AG20443 (cell line): ENCODE results near the gene TRABD2A.

ENCODE experiments used
- DNase-seq: peaks from one replicate; pipeline ENCODE4 v3.0.0; 2012; ENCODE audit warnings: low spot score, mixed read lengths

TRABD2A gene

DNA sequence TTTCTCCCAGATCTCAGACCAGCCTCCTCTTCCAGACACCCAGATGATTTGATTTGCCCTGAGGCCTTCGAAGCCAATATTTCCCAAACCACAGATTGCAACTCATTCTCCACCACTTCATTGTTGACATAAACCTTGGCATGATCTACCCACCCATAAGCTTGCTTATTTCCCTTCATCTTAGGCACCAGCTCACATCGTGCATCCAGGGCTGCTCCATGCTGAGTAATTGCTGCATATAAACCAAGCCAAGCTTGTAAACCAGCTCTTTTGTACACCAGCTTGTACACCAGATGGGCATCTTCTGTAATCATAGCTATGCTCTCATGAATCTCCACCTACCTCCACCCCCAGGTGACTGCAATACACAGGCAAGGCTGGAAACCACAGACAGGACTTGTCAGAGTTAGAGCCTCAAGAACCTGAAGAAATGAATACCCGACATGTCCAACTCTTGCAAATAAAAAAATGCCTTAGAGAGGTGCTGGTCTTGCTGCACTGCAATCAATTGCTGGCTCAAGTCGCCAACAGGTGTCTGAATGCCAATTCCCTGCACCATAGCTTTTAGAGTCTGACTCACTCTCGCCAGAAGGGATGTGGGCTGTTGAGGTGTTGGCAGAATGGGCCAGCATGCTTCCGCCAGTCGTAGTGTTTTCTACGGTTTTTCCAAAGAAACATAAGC is 31.5 kb downstream of the TRABD2A start:
- DNase-seq = no peak

DNA sequence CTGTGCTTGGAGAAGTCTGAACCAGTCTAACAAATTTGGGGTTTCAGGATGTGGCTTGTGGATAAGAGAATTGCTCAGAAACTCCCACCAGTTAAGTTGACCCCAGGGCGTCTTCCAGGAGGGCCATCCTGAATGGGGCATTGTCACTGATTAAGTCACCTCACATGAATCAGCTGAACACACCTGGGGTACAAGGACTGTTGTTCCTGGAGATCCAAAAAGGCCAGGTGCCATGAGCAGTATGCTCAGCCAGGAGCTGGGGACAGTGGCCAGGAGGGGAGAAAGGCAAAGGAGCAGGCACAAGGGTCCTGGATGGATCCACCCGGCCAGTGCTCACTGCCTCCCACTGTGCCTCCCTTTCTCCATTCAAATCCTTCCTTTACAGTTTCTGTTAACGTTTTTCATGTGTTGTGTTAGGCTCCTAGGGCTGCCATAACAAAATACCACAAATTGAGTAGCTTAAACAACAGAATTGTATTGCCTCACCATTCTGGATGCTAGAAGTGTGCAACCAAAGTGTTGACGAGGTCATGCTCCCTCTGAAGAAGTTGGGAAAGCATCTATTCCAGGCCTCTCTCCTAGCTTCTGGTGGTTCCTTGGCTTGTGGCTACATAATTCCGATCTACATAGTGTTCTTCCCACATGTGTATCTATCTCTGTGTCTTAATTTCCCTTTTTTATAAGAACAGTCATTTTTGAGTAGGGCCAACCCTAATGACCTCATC is 33.4 kb downstream of the TRABD2A start:
- DNase-seq = no peak

DNA sequence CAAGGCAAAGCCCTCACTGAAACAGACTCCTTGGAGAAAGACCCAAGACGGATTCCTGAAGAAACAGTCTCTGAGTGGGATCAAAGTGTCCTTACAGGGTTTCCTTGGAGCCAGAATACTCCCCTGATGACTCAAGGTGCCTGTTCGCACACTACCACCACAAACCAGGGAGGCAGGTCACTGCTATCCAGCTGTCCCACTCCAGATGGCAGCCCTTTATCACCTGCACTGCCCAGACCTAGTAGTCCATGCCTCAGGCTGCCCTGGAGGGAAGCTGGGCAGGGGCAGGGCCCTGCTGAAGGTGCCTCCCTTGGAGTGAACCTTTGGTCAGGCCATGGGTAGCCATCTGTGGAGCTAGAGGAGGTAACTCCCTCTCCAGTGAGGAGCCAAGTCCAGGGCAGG is 34.1 kb downstream of the TRABD2A start:
- DNase-seq = no peak

DNA sequence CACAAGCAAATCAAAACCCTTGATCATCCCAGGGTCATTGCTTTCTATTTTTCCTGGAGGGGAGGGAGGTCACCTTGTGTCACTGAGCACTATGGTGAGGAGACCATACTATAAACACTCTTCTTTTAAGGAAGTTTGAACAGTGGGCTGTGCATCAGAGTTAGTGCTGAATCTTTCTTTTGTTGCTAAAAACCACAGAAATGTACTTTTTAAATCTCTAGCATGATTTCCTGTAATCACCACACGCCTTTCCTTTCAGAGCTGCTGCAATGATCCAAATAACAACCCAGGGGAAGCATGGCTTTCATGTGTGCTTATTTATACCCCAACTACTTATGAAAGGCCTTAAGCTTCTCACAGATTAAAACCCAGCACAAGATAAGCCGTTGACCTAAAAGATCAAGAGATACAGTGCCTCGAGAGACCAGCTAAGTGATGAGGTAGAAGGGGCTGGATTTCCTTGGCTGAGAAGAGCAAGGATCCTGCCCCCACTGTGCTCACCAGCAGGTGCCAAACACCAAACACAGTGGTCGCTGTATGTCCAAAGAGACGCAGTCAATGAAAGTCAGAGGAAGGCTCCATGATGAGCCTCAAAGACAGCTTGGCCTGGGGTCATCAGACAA is 34.7 kb downstream of the TRABD2A start:
- no peak for DNase-seq

DNA sequence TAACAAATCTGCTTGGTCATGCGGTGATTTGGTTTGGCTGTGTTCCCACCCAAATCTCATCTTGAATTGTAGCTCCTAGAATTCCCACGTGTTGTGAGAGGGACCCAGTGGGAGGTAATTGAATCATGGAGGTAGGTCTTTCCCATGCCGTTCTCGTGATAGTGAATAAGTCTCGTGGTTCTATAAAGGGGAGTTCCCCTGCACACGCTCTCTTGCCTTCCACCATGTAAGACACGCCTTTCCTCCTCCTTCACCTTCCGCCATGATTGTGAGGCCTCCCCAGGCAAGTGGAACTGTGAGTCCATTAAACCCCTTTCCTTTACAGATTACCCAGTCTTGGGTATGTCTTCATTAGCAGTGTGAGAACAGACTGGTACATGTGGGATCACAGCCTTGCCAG is 36.7 kb downstream of the TRABD2A start:
- no peak for DNase-seq

DNA sequence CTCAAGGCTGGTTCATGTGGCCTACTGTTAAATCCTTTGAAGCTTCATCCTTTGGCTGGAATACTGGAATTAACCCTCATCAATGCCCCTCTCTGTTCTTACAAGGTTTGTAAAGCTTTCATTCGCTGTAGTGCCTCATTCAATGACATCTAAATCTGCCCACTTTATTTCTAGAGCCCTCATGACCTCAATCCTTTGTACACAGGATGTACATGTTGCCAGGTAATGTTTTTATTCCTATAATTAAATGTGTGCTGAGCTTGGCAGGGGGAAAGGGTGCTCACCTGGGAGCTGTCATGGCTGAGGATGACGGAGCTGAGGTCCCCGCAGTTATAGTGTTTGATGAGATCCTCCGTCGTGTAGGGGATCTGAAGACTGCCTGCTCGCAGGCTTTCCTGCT is 39.3 kb downstream of the TRABD2A start:
- DNase-seq = no peak

DNA sequence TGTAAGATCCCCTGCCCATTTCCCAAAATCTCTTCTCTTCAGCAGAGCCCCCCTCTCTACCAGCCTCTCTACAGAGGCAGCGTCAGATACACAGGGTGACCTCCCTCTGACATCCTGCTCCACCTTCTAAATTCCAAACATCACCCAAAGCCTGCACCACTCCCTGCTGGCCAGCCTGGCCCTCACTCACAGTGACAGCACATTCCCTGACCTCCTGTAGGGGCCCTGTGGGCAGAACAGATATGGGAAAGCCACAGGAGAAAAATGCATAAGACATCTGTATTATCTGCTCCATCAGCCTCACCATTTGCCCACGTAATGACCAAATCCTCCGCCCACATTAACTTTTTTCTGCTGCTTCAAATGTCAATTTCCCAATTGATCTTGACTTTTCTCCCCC is 40.6 kb downstream of the TRABD2A start:
- DNase-seq = no peak

DNA sequence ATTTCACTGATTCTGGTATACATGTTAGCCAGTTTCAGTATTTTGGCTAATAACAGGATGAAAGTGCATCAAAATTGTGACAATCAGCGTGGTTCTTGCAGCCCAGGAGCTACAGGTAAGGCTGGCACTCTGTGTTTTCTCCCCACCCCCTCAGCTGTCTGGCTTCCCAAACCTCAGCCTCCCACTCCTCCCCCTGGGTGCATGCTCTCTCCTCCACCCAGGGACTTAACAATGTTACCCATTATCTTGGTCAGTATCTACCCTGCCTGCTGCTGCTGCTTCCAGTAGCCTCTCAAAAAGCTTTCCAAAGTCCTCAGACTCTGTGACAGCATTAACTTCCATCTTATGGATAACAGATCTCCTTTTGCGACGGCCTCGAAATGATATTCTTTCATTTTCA is 41.0 kb downstream of the TRABD2A start:
- DNase-seq = no peak

DNA sequence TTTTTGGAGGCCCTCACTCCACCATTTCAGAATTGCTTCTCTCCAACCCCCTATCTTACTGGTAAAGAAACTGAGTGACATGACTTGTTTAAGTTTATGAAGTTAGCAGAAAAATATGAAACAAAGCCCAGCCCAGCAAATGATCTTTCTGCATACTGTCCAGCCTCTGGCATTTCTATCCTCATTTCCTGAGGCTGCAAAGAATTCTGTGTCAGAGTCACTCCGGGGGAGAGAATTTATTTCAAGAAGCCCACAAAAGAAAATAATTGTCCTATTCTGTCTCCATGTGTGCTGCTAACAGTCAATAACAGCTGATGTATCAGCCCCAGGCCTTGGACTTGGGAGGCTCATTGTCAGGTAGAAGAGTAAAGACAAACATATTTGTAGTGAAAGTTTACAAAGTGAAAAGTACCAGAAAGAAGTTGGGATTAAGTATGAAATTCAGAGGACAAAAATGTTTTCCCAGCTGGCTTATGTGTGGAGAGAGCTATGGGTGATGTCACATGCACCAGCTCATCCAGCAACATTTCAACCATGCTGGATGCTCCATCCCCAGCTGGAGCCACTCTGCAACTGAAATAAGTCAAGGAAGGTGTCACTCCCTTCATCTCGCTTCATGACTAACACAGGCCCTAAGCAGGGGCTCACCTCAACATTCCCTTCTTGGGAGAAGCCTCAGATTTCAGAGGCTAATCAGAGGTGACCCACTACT is 42.3 kb downstream of the TRABD2A start:
- peak; percentile 70 for DNase-seq

DNA sequence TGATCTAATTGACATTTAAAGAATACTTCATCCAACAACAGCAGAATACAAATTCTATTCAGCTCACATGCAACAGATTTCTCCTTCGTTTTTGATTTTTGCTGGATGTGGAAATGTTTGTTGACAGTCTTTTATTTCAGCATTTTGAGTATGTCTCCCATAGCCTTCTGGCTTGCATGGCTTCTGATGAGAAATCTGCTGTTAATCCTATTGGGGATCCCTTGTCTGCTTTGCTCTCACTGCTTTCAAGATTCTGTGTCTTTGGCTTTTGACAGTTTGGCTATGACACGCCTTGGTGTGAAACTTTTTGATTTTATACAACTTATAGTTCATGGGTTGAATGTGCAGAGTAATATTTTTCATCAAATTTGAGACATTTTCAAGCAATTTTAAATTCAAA is 44.7 kb downstream of the TRABD2A start:
- no peak for DNase-seq

DNA sequence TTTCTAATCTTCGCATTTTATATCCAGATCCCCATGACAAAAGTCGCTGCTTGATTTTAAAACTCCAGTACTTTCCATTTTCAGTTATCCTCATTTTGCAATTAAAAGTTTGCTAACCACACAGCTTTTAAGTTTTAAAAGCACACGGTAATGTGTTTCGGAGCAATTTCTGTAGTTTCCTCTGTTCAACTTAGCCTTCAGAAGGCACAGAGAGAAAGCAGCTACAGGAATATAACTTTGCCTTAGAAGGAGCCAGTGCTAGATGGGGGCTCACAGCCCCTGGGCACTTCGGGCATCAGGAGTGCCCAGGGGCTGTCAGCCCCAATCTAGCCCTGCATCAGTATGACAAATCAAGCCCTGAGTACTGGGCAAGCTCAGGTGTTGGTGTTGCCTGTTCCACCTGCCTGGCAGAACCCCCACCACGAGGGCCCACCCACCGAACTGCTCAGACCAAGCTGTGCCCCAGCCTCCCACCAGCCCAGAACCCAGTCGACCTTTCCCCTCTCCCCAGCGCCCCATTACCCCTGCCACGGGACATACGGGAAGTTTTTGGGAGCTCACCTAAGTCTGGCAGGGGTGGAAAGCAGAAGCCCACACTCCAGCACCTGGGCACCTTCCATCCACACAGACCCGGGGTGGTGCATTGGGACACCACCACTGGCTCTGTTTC is 47.3 kb downstream of the TRABD2A start:
- DNase-seq = no peak

DNA sequence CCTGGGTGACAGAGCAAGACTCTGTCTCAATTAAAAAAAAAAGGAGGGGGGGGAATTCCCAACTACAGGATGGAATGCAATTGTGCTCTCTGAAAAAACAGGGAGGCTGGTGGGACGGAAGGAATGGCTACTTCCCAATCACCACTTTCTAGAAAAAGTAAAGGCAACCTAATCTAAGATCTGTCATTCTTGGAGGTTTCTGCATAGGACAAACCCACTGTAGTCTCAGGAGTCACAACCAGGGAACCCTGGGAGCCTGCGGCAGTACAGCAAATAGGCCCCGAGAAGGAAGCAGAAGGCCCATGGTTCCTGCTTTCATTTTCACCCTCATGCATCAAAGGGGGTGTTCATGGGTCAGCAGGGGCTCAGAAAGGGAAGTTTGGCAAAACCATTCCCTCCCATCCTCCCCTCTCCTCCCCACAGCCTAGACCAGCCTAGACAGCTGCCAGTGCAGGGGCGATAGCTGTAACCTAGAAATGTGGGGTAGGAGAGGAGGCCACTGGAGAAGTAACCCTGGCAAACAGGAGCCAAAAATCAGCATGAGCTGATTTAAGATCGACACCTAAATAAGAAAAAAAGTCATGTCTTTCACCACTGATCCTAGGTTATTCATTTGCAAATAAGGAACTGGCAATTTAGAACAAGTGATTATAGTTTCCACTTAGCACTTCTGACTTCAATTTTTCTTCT is 48.0 kb downstream of the TRABD2A start:
- peak; percentile 30 for DNase-seq

DNA sequence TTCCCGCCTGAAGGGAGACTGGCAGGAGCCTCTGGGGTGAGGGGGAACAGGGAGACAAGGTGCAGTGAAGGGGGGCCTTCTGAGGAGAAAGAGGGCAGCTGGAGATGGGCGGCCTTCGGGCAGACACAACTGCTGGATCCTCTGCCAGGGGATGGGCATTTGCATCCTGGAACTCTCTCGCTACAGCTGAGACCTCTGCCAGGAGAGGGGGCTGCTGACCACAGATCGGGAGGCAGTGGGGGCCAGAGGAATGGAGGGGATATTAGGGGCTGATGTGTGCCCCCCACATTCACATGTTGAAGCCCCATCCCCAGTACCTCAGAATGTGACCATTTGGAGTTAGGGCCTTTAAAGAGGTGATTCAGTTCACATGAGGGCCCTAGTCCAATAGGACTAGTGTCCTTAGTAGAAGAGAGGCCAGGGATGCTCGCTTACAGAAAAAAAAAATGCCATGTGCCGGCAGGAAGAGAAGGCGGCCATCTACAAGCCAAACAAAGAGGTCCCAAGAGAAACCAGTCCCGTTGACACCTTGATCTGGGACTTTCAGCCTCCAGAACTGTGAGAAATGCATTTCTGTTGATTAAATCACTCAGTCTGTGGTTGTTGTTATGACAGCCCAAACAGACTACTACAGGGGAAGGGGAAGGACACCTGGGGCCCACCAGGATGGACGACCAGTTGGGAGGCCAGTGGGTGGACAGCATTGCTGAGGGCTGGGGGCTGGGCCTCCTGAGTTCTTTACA is 50.0 kb downstream of the TRABD2A start:
- DNase-seq = no peak

DNA sequence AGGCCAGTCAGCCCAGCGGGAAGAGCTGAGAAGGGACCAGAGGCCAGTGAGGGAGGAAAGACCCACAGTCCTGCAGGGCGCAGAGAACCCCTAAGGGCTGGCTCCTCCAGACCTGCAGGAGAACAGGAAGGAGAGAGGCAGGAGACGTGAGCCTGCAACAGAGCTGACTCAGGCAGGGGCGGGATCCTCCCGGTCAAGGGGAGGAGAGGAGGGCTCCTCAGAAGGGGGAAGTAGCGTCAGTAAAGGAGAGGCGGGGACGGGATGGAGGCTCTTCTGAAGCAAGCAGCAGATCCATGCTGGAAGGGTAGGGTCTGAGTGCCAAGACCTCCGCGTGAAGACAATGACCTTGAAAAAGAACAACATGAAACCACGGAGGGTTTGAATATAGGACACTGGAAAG is 50.8 kb downstream of the TRABD2A start:
- peak; percentile 29 for DNase-seq

DNA sequence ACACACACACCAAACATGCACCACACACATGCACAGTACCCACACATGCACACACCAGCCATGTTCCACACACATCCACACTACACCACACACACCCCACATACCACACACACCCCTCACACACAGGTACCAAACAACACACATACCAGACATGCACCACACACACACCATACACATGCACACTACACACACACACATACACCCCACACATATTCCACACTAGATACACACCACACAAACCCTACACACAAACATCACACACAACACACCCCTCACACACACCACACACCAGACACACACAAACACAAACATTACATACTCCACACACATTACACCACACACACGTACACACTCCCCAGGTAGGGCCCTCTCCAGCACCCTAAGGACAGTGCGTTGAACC is 51.2 kb downstream of the TRABD2A start:
- no peak for DNase-seq

DNA sequence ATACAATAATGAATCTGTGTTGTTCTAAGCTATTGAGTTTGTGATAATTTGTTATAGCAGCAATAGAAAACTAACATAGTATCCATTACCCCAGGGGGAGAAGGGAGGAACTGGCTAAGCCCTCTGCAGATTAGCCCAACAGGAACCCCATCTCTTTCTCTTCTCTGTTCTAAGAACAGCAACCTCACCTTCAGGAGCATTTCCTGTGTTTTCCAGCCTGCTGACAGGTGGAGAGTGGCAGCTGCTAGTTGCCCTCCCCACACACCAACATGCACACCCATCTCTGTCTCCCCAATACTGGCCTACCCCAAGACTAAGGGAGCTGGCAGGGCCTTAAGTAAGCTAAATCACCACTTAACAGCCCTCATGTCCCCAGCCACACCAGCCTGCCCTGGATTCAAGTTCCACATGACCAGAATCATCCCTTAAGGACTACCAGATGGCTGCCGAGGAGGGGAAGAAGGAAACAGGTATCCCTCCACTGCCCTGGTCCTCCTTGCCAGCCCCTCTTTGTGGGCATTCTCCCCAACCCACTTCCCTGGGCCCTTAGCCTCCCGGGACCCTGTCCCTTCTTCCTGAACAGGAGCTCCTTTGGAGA is 52.8 kb downstream of the TRABD2A start:
- no peak for DNase-seq

DNA sequence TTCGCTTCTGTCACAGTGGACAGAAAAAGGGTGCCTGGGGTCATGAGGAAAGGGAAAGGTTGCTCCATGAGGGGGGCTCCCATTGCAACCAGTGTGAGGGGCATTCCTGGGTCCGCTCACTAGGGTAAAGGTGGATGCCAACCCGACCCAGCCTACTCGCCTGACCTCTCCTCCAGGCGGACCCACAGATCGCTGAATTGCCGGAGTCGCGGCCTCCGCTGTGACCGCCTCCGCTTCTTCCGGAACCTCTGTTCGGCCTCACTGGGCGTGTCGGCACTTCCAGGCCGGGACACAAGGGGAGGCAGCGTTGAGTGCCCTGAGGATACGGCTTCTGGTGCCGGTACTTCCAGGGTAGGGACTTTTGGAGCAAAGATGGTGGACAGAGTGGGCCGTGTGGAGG is 57.1 kb downstream of the TRABD2A start:
- no peak for DNase-seq

DNA sequence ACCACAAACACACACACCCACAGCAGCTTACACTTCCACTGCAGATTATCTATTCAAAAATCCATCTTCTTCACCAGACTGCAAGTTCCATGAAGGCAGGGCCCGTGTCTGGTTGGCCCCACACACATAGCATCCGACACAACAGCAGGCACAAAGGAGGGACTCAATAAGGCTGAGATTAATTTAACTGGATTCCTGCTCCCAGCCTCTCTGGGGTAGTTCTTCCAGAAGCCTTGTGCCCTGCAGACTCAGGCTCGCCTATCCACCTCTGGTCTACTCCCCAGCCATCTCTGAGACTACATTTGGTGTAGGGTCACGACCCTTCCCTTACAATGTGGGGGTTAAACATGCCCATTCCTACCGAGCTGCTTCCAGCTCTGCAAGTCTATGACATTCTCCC is 57.7 kb downstream of the TRABD2A start:
- DNase-seq = no peak

DNA sequence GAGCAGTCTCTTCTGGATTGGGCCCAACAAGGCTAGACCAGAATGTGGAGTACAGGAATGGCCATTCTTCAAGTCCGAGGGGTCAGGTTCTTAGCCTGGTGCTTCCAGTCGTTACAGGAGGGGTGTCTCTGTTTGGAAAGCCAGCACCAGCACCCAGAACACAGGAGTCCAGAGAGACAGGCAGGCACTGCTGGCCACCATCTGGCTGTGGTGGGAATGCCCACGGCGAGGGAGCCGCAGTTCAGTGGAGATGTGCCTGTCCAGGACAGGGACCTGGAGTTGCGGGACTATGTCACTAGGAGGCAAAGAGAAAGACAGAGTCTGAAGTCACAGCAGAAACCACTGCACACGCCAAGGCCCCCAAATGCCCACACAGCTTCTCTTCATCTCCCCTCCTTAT is 59.1 kb downstream of the TRABD2A start:
- DNase-seq = no peak

DNA sequence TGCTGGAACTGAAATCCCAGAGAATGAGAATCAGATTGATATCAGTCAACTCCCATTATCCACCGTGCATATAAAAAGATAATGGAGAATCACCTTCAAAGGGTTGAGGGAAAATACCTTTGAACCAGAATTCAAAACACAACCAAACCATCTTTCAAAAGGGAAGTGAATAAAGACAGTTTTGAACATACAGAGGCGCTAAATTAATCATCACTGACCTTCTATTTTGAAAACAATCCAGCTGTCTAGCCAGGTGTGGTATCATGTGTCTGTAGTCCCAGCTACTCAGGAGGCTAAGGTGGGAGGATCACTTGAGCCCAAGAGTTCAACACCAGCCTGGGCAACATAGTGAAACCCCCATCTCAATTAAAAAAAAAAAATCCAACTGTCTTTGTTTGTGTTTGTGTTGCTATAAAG is 63.6 kb downstream of the TRABD2A start:
- DNase-seq = no peak
